NT2/D1 (cell line): Measurements from ENCODE around the gene KMT2D.

Experiments
- SUZ12 ChIP-seq: IDR thresholded peaks from 2 replicates; pipeline ENCODE4 v1.6.1; 2011; ENCODE audit not compliant: insufficient read length, insufficient read depth; ENCODE audit errors: extremely low read depth
- YY1 ChIP-seq: IDR thresholded peaks from 2 replicates; pipeline ENCODE4 v1.6.1; 2011; ENCODE audit not compliant: insufficient read length, insufficient read depth

- TF ChIP-seq YY1 (no peak), SUZ12 (no peak)
Measured at GRCh38 chr12:49092816-49093406, 32.3 kb upstream of the KMT2D start.
